ENCODE results near the gene UBXN11.

The UBXN11 gene, protein sequence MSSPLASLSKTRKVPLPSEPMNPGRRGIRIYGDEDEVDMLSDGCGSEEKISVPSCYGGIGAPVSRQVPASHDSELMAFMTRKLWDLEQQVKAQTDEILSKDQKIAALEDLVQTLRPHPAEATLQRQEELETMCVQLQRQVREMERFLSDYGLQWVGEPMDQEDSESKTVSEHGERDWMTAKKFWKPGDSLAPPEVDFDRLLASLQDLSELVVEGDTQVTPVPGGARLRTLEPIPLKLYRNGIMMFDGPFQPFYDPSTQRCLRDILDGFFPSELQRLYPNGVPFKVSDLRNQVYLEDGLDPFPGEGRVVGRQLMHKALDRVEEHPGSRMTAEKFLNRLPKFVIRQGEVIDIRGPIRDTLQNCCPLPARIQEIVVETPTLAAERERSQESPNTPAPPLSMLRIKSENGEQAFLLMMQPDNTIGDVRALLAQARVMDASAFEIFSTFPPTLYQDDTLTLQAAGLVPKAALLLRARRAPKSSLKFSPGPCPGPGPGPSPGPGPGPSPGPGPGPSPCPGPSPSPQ

DNA sequence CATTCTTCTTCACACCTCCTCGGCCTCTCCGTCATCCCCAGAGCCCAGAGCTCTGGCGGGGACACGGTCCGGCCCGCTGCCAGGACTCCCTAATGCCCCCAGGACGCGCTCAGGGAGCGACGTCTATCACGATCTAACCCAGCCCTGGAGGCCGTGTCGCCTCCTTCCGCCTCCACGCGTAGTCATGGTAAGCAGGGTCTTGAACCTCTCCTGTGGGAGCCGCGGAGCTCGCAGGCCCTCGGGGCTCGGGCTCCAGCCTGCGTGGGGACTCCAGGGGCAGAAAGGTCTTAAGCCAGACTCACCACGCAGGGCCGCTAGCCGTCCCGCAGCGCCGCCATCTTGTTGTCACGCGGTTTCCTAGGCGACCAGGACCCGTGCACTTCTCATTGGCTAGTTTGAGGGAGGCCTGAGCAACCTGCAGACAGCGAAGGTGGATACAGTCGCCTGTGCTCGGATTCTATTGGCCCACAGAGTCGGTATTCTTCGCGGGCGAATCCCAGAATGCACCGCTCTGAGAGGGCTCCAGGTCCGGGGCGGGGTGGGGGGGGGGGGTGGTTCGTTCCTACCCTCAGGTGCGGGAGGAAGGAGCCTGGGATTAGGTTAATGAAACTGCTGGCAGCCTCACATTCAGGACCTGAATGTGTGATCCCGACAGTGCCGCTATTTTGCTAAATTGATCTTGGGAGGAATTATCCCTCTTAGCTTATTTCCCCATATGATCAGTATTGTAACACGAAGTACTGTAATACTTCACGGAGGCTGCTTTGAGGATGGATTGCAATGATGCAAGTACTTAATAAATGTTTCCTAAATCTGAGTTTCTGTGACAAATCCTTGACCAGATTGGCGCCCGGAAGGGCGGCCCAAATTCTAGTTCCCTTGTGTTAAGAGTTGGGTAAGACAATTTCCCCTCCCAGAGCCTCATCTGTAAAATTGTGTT is at the start of gene UBXN11:
Gene UBXN11 (minus strand): TSS at position 347 of the 940 bp plus-strand sequence. CDS start 3,753 bp downstream, outside the sequence.
- DNase-seq = peak; percentile 94

DNA sequence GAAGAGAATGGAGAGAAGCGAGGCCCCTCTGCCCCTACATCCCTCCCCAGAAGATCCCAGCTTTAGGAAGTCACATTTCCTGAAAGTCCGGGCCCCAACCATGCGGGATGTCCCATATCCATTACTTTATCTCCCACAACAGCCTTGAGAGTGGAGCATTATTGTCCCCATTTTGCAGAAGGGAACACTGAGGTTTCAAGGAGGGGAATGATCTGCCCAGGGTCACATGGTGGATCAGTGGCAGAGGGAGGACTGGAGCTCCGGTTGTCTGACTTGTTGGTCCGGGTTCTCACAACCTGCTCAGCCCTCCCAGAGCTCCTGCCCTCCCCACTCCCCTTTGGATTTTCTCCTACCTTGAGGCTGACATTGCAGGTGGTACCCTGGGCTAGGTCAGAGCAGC is 49.7 kb upstream of the UBXN11 start:
- DNase-seq = no peak

DNA sequence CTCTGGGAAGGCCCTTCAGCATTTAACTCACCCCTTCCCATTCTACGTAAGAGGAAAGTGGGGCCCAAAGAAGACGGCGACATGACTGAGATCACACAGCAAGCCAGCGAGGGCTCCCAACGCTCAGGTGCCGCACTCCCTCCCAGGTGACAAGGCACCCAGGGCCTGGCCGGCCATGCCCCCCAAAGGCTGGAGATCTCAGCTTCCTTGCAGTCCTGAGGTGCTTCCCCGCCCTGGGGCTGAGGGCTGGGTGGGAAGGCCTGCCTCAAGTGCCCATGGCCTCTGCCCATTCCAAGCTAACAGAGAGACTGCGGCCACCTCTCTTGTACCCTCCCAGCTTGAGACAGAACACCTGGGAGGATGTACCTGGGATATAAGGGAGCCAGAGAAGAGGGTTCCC is 48.5 kb upstream of the UBXN11 start:
- DNase-seq = no peak

DNA sequence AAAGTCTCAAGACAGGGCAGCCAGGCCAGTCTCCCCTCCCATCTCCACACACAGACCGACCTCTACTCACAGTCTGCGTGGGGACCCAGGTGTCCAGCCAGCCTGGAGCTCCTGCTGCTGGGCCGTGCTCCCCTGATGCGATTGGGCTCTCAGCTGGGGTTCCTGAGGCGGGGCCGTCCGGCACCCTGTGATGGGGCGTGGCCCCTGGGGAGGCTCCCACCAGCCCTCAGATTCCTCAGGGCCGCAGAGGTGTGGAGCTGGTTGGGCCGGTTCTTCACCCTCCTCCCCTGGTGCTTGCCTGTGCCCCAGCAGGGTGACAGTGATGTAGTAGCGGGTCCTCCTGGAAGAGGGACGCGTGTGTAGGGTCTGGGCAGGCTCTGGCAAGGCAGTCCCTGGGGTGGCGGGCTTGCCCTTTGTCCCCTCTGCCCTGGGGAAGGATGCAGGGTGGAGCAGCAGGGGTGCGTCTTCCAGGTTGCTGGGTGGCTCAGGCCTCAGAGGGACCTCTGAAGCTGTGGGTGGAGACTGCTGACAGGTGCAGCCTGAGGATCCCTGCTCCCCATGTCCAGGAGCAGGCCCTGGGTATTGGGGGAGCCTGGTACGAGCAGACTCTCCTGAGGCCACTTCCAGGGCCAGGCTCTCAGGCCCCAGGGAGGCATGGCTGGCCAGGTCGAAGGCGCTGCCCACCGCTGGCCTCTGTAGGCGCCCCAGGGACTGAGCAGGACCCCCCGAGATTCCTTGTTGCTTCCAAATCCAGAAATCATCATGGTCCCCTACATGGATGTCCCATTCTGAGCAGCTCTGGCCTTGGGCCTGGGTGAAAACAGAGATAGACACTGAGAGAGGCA is 47.8 kb upstream of the UBXN11 start, which contains the start of gene CRYBG2:
Gene CRYBG2 (minus strand): TSS at position 155 of the 845 bp plus-strand sequence. CDS start 7,473 bp downstream, outside the sequence.
- DNase-seq = no peak

DNA sequence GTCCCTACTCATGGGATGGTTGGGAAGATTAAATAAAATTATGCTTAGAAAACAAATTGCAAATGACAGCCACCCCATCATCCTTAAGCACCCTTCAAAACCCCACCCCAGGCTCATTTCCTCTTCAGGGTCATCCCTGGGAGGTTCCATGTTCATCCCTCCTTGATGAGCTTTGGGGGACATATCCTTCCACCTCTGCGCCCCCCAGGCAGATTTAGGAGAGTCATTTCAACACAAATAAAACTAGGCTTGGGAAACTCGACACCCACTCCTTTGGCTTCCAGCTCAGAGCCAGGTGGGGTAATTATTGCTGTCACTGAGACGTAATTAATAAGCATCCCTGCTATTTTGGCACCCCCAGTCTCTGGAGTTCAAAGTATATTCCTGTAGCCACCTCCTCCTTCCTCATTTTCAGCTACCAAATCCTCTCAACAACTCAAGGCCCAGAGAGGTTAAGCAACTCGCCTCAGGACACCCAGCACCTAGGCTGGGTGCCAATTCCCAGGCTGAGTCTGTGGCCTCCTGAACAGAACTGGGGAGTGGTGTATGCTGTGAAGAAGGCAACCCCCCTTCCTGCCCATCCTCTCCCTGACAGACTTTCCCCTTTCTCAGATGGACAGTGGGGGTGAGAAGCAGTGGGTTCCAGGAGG is 46.9 kb upstream of the UBXN11 start:
- no peak for DNase-seq

DNA sequence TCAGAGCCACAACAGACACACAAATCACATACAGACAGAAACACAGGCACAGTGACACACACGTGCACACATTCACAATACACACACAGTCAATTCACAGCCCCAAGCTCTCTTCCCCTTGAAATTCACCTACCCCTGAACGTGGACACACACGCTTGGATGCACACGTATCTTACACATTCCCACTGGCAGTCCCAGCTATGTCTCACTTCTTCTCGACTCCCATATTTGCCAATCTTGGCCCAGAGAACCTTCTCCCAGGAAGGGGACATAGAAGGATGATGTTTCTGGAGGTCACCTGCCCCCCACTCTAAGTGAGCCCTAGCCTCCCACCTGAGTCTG is 45.9 kb upstream of the UBXN11 start:
- DNase-seq = no peak

DNA sequence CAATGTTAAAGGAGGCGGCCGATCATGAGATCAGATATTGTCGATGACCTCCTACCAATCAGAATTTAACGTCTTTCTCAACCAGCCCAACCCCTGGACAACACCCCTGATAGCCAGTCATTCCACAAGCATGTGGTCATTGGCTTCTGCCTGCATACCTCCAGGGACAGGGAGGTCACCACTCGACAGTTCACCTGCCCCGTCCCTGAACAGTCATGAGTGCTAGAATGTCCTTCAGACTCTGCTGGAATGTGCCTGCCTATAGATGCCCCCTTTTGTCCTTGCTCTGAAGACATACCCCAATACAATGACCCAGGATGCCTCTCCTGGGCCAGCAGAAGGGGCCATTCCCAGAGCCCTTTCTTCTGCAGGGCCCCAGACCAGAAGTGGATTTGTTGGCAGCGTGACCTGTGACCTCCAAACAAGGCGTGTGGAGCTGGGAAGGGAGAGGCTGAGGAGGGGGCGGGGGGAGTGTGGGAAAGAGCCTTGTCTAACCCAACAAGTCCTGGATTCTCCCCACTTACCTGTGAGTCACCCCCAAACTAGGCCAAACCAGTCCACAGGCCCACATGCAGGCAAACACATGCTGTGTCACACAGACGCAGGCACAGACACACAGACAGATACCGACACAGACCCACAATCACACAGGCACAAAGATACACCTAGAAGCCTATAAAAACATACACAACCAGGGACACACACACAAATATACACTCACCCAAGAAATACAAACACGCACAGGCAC is 45.3 kb upstream of the UBXN11 start:
- no peak for DNase-seq

DNA sequence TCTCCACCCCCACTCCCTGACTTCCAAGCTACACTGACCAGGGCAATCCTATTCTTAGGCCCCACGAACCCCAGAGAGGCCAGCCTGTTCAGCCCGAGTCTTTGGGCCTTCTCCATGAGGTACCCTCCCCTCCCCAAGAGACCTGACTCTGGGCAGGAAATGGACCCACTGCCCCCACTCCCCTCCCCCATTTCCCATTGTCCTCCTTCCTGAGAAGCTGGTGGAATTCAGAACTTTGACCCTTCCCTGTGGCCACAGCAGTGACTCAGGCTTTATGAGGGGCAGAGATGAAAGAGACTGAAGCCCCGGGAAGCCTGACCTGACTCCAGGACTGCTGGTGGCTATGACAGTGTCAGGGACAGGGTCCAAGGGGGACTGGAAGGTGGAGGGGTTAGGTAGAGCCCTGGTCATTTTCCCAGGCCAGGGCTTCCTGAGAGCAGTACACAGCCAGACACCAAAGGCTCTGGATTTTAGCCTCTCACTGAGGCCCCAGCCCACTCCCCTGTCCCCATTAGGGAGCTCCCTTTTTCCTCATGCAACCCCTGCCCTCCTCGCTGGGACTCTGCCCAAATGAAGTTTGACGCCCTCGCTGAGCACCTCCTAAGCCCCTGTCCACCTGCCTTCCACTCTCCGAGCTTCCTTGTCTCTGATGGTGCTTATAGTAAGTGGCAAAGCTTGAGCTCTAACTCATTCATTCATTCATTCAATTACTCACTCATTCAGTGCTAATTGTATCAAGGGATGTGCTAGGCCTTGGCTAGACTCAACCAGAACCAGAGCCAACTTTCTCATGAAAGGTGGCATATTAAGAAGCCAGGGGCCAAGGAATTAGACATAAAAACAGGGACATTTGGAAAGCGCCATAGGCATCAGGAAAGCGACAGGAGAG is 44.5 kb upstream of the UBXN11 start:
- DNase-seq = no peak

DNA sequence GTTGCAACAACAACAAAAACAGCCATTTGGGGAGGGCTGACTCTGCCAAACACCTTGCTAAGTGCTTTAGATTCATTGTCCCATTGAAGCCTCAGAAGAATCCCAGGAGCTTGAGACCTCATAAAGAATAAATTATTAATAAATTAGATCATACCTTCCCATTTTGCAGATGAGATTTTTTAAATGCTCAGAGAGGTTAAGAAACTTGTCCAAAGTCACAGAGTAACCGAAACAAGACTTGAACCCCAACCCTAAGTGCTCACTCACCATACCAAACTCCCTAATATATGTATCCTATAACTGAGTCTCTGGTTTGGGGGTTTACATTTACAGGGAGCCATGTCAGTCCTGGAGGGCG is 43.9 kb upstream of the UBXN11 start:
- no peak for DNase-seq

DNA sequence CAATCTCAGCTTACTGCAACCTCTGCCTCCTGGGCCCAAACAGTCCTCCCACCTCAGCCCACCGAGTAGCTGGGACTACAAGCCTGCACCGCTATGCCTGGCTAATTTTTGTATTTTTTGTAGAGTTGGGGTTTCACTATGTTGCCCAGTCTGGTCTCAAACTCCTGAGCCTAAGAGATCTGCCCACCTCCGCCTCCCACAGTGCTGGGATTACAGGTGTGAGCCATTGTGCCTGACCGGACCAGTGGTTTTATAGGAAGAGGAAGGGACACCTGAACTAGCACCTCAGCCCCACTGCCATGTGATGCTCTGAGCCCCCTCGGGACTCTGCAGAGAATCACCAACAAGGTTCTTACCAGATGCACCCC is 43.4 kb upstream of the UBXN11 start:
- DNase-seq = no peak

DNA sequence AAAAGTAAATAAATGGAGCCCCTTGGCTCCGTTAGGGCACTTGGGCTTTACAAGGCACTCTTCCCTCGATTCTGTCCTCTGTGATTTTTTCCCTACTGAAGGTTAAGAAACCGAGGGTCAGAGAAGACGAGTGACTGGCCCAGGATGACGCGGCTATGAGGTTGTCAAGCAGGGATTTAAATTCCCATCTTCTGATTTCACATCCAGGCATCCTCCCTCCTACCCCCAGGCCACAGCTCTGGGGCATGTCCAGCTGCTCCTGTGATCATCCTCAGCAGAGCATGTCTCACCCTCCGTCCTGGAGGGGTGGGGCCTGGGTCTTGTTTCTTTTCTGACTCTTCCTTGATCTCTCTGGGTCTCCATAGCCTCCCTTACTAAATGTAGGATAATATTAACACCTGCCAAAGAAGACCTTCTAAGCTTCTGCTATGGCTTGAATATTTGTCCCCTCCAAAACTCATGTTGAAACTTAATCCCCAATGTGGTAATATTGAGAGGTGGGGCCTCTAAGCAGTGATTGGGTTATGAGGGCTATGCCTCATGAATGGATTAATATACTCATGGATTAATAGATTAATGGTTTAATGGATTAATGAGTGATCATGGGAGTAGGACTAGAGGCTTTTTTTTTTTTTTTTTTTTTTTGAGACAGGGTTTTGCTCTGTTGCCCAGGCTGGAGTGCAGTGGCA is 42.9 kb upstream of the UBXN11 start:
- no peak for DNase-seq

DNA sequence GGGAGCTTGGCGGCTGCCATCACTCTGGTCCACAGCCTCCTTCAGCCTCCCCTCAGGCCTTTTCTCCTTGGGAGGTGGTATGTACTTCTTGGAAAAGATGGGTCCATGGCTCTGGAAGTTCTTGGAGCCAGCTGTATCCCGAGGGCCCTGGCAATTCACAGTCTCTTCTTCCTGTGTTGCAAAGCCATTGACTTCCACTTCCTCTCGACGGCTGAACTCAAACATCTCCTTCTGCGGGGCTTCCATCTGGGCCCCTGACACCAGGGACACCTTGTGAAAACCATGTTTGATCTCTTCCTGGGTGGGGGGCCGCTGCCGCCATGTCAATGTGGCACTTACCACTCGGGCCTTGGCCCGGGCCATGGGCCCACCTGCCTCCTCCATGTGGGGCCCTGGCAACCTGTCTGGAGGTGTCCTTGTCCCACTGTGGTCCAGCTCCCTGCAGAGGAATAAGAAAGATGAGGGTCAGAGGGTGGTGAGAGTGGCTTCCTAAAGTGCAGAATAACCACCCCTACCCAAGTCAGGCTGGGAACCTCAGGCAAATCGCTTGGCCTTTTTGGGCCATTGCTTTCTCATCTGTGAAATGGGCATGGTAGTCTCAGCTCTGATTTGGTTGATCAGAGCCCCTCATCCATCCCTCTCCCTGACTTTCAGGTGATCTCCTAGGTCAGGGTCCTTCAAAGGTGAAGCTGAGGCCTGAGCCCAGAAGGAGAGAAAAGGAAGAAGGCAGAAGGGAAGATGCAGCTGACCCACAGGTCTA is 40.0 kb upstream of the UBXN11 start:
- DNase-seq = no peak

DNA sequence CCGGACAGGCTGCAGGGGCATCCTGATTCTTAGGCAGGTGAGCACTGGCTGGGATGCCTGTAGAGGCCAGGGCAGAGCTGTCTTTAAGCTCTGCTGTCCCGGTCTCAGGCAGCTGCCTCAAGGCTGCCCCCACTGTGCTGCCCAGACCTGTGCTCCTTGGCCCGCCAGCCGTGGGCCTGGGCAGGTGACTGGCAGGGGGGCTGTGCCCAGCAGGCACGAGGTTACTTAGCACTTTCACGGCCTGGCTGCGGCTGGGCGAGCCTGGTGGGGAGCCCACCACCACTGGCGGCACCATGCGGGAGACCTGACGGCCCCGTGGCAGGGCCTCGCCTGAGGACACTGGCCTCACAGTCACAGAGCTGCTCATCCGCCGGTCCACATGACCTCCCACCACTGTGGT is 39.3 kb upstream of the UBXN11 start:
- no peak for DNase-seq

DNA sequence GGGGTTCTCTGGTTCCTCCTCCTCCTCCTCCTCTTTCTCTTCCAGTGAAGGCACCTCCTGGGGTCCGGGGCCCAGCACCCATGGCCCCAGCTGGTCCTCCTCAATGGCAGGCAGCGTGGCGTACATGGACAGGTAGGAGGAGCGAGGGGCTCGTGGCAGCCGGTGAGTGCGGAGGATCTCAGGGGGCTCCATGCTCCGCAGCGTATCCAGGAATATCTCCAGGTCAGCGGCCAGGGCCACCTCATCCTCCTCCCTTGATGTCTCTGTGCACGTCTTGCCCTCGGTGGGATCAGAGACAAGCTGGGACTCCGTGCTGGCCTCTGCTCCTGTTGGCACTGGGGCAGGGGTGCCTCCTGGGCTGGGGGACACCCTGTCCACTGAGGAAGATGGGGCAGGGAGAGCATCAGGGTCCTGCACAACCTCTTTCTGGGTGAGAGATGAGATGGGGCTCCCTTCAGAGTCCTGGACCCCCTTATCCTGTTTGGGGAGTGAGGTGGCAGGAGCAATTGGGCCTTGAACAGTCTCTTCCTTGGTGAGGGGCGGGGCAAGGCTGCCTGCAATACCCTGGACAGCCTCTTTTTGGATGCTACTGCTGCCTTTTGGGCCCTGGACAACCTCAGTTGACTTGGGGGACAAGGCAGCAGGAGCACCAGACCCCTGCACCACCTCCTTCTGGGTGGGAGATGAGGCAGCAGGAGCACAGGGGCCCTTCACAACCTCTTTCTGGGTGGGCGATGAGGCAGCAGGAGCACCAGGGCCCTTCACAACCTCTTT is 37.9 kb upstream of the UBXN11 start:
- no peak for DNase-seq

DNA sequence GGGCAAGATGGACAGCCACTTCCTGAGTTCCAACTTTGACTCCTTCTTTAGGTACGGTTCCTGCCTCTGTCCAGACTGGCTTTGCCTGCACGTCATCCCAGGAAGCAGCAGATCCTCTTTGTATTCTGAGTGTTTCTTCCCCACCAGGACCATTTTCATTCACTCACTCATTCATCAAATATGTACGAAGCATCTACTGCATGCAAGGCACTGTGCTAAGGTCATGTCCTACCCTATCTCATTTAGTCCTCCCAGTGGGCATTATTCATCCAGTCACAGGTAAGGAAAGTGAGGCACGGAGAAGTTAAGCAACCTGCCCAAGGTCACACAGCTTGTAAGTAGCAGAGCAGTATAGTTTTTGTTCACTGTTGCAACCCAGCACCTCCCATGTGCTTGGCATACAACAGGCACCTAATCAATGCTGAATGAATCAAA is 33.6 kb upstream of the UBXN11 start:
- DNase-seq = no peak

DNA sequence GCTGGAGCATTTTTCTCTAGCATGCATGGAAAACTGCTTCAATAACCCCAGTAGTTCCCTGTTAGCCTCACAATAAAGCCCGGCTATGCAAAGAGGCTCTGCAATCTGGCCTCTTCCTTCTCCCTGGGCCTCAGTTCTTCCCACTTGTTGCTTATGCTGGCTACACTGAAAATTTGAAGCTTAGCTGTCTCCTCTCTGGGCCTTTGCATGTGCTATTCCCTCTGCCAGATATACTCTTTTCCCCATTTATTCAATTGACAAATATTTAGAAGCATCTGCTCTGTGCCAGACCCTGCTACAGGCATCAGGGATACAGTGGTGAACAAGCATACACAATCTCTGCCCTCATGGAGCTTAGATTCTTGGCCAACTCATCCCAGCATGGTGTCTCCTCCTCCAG is 32.2 kb upstream of the UBXN11 start:
- DNase-seq = no peak

DNA sequence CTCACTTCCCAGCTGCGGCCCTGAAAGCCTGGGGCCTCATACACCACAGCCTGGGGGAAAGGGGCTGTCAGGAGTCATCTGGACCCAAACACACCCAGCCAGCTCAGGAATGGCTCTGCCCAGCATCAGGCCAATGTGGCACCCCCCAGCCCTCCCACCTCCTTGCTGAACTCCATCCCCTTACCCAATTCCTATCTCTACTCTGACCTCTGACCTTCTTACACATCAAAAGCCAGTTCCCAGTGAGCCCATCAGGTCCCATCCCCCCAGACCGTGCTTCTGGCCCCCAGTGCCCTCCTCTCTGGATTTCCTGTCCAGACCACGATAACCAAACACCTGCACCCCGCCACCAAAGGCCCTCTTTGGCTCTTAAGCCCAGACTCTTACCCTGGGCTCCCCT is 31.2 kb upstream of the UBXN11 start:
- DNase-seq = no peak

DNA sequence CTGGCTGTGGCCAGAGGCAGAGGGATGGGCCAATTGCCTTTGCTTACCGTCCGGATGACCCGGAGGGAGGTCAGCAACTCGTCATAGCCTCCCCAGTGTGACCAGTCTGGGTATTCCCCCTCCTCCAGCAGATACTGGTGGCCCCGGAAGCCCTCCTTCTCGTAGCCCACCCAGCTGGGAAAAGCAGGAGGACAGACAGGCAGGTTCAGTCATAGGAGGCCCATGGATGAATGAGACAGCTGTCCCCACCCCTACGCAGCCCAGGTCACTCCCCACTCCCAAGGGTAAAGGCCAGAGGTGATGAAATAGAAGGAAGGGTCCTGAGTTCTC is 30.7 kb upstream of the UBXN11 start:
- DNase-seq = no peak
